HG03354 (cell line): ENCODE data around the gene GMNN.

Experiments
- ATAC-seq: cut with Tn5 transposase; IDR thresholded peaks from one replicate; pipeline ENCODE4 v1.9.1; 2021; ENCODE audit warnings: mild to moderate bottlenecking; ENCODE audit not compliant: unreplicated experiment, poor library complexity, severe bottlenecking

The GMNN gene

GRCh38 chr6:24798740-24799540, 24.2 kb downstream of the GMNN start, which contains the start of gene ARMH2:
ARMH2 (minus strand) TSS chr6:24798917; CDS start chr6:24798857, 60 bp downstream.
- ATAC-seq: no peak

- no peak for ATAC-seq
These were observed 24.8 kb downstream of the GMNN start for GRCh38 chr6:24799541-24799915.

GRCh38 chr6:24802271-24803059, 27.7 kb downstream of the GMNN start:
- no peak for ATAC-seq

GRCh38 chr6:24807584-24807983, 32.8 kb downstream of the GMNN start:
- ATAC-seq: no peak

- no peak for ATAC-seq
These were observed 35.0 kb downstream of the GMNN start for GRCh38 chr6:24809728-24810127.

- no peak for ATAC-seq
These were observed 43.6 kb downstream of the GMNN start for GRCh38 chr6:24818346-24818745.

- ATAC-seq: no peak
These were observed 47.2 kb downstream of the GMNN start for GRCh38 chr6:24821860-24822444.

GRCh38 chr6:24822696-24823095, 48.0 kb downstream of the GMNN start:
- ATAC-seq: no peak

- ATAC-seq: no peak
These were observed 48.4 kb downstream of the GMNN start for GRCh38 chr6:24823185-24823584.

GRCh38 chr6:24824142-24824938, 49.6 kb downstream of the GMNN start:
- ATAC-seq: no peak

GRCh38 chr6:24825130-24825630, 50.4 kb downstream of the GMNN start:
- no peak for ATAC-seq

- no peak for ATAC-seq
These were observed 52.4 kb downstream of the GMNN start for GRCh38 chr6:24827162-24827561.

- no peak for ATAC-seq
These were observed 53.2 kb downstream of the GMNN start for GRCh38 chr6:24827970-24828369.

GRCh38 chr6:24829657-24830056, 54.9 kb downstream of the GMNN start:
- ATAC-seq: no peak

- ATAC-seq: no peak
These were observed 57.3 kb downstream of the GMNN start for GRCh38 chr6:24831771-24832716.

GRCh38 chr6:24832794-24833193, 58.1 kb downstream of the GMNN start:
- no peak for ATAC-seq

- ATAC-seq: no peak
These were observed 59.1 kb downstream of the GMNN start for GRCh38 chr6:24833711-24834386.
